ENCODE results near the gene AHNAK.
A peak's percentile ranks its signal among the peaks of the same experiment; 100 is the strongest.

Gene AHNAK

GRCh38 chr11:62413060-62413696 is 133.4 kb downstream of the AHNAK start:
- no peak for DNase-seq (ENCODE audit: low read depth in 1 of 2, low spot score in 1 of 2)

GRCh38 chr11:62411524-62411923 is 135.1 kb downstream of the AHNAK start:
- no peak for DNase-seq (ENCODE audit: low read depth in 1 of 2, low spot score in 1 of 2)

DNA sequence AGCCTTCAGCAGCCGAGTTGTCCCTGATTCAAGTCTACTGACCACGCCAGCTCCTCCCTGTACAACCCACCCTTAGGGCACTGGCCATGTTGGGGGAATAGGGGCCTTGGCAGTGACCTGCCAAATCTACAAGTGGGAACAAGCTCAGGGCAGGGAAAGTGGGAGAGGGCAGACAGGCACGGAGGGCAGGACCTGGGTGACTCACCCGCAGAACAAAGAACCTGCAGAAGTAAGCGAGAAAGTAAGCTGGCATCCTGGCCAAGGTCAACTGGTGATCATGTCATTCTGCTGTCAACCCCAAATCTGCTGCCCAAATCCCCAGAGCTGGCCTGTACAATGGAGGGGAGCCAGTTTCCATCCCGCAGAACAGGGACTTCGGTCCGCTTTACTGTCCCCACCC is 135.6 kb downstream of the AHNAK start:
- no peak for DNase-seq (ENCODE audit: low read depth in 1 of 2, low spot score in 1 of 2)

GRCh38 chr11:62409831-62410230 is 136.8 kb downstream of the AHNAK start:
- DNase-seq (ENCODE audit: low read depth in 1 of 2, low spot score in 1 of 2), result no peak

- DNase-seq (ENCODE audit: low read depth in 1 of 2, low spot score in 1 of 2), result no peak
These were observed 140.6 kb downstream of the AHNAK start for GRCh38 chr11:62406034-62406433.

DNA sequence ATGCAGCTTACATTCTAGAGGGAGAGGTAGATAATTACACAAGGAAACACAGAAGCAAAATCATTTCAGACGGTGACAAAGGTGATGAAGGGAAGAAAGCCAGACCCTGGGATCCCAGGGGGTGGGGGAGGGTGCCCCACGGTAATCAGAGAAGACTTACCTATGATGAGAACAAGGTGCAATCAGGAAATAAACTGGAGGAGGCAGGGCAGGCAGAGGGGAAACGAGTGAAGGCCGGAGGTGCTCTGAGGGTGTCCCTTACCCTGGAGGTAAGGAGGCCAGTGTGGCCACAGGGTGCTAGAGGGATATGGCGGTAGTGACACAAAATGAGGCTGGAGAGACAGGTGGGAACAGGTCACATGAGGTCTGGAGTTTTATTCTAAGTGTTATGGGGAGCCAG is 141.7 kb downstream of the AHNAK start:
- DNase-seq (ENCODE audit: low read depth in 1 of 2, low spot score in 1 of 2), result no peak

GRCh38 chr11:62404435-62404834 is 142.2 kb downstream of the AHNAK start:
- DNase-seq (ENCODE audit: low read depth in 1 of 2, low spot score in 1 of 2), result no peak

DNA sequence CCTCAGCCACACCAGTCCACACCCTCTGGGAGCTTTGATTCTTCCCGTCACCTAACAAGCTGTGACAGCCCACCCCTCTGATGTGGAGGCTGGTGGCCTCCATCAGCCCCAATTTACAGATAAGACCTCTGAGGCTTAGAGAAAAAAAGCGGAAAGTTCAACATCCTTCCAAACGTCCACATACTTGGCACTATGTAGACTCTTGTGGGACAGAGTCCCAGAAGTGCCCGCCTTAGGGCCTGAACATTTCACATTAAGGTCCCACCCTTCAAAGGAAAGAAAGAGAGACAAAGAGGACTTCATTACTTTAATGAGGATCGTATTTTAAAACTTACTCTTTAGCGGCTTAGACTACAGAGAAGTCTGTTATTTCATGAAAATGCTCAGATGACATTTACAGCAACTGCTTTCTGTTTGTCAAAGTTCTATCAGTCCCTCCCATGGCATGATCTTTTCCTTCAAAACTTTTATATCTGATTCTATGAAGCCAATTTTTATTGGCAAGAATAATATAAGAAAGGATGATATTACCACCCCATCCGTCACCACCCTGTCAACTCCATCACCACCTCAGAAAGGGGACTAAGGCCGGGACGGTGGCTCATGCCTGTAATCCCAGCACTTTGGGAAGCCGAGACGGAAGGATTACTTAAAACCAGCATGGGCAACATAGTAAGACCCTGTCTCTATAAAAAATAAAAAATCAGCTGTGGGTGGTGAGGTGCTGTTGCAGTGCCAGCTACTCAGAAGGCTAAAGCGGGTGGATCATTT is 143.5 kb downstream of the AHNAK start:
- DNase-seq (ENCODE audit: low read depth in 1 of 2, low spot score in 1 of 2), result no peak

GRCh38 chr11:62402226-62402959 is 144.2 kb downstream of the AHNAK start:
- peak; percentile 8 to 32 for DNase-seq (ENCODE audit: low read depth in 1 of 2, low spot score in 1 of 2)

DNA sequence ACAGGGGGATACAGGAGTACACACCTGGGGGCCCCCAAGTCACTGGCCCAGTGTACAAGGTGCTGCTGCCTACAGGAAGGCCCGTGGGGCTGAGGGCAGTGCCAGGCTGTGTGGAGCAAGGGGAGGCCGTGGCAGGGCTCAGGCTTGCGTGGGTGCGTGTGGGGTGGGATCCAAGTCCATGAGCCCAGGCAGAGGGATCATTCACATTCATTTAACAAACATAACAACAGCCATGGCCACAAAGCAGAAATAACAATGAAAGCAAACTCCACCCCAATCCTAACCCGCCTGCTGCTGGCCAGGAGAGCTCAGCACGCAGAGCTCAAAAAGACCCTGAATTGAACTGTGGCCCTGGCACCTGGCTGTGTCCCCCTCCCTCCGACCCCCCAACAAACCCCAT is 144.8 kb downstream of the AHNAK start:
- no peak for DNase-seq (ENCODE audit: low read depth in 1 of 2, low spot score in 1 of 2)

DNA sequence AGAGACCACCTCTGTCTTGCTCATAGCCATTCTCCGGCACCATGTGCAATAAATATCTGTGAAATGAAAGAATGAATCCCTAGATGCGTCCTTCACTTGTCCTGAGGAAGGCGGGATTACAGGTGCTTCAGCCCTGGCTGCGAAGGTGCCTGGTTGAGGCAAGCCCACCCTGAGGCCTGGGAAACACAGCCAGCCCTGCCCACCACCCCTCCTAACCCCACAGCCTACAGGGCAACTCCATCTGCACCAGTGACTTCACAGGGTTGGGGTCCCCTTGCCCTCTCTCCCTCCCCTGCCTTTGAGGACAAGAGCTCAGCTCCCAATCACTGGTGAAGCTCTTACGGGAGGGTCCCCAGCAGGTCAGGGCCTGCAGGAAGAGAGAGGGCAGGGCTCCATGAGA is 145.2 kb downstream of the AHNAK start:
- no peak for DNase-seq (ENCODE audit: low read depth in 1 of 2, low spot score in 1 of 2)

DNA sequence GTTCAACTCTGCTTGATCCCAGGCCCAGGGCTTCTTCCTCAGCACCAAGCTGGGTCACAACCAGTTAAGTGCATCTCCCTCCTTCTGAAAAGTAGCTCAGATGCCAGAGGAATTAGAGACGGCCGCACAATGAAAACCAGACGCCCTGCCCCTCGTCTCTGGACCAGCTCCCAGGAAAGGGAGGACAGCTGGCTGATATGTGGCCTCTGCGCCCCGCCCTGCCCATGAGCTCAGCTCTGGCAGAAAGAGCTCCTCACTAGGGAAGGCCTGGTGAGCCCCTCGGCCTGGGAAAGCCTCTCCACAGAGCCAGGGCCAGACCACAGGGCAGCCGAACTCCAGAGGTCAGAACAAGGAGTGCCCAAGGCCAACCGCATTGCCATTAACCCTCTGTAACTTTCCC is 145.8 kb downstream of the AHNAK start:
- DNase-seq (ENCODE audit: low read depth in 1 of 2, low spot score in 1 of 2), result no peak

- DNase-seq (ENCODE audit: low read depth in 1 of 2, low spot score in 1 of 2), result no peak
These were observed 146.3 kb downstream of the AHNAK start for GRCh38 chr11:62400281-62400680.

DNA sequence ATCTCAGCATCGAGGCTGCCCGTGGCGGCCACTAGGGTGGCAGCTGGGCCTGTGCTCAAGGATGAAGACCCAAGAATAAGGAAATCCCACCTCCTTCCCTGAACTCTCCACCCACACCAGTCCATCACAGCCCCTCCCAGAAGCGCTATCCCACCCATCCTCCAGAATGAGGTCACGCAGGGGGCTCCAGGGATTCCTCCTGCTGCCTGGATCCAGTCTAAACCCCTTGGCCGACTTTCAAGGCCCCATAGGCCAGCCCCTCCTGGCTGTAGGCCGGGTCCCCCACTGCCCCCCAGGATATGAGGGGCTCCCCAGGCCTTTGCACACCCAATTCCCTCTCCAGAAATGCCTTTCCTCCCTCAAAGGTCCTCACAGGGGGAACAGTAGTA is 146.7 kb downstream of the AHNAK start:
- no peak for DNase-seq (ENCODE audit: low read depth in 1 of 2, low spot score in 1 of 2)

GRCh38 chr11:62399172-62399877 is 147.3 kb downstream of the AHNAK start:
- DNase-seq (ENCODE audit: low read depth in 1 of 2, low spot score in 1 of 2), result no peak

- no peak for DNase-seq (ENCODE audit: low read depth in 1 of 2, low spot score in 1 of 2)
These were observed 148.3 kb downstream of the AHNAK start for GRCh38 chr11:62398011-62398994.

GRCh38 chr11:62395885-62396551 is 150.6 kb downstream of the AHNAK start:
- DNase-seq (ENCODE audit: low read depth in 1 of 2, low spot score in 1 of 2), result no peak

DNA sequence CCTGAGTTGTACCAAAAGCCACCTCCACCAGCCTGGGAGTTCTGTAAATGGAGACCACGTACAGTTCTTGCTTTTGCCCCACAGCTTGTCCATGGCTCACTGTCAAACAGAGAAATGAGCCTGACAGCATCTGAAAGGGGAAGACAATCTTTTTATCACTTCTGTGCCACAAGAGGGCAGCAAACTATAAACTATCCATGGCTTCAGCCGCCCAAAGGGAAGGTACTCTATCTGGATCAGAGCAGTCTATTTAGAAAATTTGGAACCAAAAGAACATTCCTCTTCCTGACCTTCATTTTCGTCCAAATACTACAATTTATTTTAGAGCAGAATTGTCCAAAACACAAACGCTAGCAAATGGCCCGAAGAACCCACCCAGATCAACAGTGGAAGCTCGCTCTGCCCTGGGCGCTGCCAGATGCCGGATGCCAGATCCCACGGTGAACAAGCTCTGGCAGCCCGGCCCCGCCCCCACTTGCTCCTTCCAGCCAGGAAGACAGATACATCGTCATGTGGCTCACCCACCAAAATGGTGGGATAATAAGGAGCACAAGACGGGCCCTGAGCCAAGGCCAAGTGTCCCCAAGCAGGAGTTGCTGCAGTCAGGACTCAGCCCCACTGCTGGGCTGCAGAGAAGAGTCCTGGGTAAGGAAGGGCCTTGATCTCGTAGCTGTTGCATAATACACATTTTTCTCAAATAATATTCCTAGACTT is 151.6 kb downstream of the AHNAK start:
- DNase-seq (ENCODE audit: low read depth in 1 of 2, low spot score in 1 of 2), result no peak

DNA sequence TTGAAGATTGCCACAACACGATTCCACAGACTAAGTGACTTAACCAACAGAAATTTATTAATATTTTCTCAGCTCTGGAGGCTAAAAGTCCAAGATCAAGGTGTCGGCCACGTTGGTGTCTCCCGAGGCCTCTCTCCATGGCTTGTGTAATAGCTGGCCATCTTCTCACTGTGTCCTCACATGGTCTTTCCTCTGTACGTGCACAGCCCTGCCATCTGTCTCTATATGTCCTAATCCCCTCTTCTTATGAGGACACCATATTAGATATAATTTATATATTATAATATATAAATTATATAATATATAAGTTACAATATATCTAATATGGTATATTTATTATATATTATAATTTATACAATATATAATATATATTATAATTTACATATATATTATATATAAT is 152.9 kb downstream of the AHNAK start:
- DNase-seq (ENCODE audit: low read depth in 1 of 2, low spot score in 1 of 2), result no peak

All from activated T-helper 1 cell treated with anti-CD3 and anti-CD28 coated beads, Interleukin-2, amount 50 U/mL, for 16 hours (primary cell).